ENCODE results near the gene ZBTB20.

DNA sequence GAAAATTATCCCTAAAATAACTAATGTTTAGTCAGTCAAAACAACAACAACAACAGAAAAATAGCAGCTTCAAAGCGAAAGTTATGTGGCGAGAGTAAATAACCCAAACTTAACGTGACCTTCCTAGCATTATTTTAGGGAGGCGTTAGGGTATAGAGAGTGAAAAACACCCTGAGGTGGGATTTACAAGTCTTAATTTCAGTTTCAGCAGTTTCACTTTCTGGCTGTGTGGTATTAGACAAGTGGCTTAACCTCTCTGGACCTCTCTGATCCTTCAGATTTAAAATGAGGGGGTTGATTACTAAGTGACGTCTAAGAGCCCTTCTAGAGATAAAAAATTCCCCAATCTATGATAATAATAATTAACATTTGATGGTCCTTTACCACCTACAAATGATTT is 291.2 kb downstream of the ZBTB20 start:
- TF ChIP-seq POLR2A (IDR thresholded peaks at IDR 0.05) = no peak
- no peak for TF ChIP-seq CTCF (IDR thresholded peaks at IDR 0.05)
